Measurements from ENCODE around the gene SEMA3C.

Gene SEMA3C

DNA sequence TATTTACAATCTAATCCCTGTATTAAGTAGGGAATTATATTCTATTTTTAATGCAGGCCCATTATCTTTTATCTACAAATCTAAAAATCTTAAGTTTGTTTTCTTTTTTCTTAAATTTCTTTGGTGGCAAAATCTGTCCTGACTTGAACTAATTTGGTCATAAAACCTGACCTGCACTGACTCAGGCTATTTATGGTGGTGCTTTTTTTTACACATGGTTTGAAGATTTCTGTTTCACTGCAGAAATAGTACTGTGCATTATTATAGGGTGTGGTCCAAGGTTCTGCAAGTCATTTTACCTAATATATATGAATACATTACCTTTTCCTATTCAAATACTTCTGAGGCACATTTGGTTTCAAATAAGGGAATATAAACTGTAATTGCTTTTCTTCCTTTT, 143.4 kb downstream of the SEMA3C start:
- DNase-seq = no peak

GRCh38 chr7:80774843-80775242, 144.0 kb downstream of the SEMA3C start:
- DNase-seq = no peak

DNA sequence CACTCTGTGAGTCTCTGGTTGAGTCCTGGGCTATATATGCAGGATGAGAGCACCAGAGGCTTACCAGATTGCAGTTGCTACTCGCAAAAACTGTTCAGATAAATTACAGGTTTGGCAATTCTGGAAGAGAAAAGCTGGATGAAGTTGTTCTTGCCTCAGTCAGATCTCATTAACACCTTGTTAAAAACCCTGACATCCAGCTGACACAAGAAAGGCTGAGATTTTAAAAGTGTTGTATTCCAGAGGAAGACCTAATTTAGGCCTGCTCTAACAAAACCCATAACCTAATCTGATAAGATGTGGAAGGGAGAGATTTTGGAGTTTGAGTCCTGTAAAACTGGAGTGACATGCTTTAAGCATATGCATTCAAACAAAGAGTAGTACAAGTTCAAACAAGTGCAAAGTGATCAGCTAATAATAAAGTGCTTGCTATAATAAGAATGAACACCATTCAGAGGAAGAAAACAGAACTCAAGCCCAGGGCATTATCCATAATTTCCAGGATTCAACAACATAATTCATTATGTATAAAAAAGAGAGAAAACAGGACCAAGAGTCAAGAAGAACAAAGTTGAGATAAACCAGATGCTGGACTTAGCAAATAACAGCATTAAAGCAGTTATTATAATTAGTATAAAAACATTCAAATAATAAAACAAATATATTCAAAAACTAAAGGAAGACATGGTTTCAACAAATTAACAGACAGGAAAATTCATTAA, 144.9 kb downstream of the SEMA3C start:
- DNase-seq = no peak

- no peak for DNase-seq
Measured at GRCh38 chr7:80772347-80772993, 146.4 kb downstream of the SEMA3C start.

DNA sequence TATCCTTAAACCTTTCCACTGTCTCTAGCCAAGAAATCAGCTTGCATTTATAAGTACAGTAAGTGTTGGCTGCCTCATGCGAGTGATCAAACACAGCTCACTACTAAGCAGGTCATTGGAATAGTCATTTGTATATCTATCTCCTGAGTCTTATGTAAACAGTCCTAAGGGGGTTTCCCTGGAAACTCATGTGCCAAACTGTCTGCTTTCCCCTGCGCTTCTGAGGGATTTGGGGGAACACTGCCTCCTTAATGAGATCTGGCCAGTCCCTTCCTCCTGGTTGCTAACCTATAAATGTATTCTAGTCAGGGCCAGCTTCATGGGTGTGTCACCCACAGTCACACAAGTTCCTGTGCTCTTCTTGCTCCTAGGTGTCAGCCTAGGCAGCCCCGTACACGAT, 147.3 kb downstream of the SEMA3C start:
- DNase-seq = no peak

GRCh38 chr7:80770675-80771081, 148.2 kb downstream of the SEMA3C start:
- DNase-seq = no peak

DNA sequence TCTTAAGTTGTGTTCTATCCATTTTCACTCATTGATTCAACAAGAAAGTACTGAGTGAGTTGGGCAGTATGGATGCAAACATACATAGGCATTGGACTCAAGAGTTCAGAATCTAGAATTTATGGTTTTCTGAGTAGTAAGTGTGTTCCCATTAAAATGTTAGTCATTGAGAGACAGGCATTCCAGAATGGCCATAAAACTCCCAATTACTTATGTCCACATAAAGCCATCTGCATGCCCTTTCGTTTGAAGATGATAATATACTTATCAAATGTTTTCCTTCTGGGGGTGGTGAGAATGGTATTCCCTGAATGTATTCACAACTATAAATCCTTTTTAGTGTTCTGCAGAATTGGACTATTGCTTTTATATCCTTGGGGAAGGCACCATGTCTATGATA, 148.8 kb downstream of the SEMA3C start:
- no peak for DNase-seq

DNA sequence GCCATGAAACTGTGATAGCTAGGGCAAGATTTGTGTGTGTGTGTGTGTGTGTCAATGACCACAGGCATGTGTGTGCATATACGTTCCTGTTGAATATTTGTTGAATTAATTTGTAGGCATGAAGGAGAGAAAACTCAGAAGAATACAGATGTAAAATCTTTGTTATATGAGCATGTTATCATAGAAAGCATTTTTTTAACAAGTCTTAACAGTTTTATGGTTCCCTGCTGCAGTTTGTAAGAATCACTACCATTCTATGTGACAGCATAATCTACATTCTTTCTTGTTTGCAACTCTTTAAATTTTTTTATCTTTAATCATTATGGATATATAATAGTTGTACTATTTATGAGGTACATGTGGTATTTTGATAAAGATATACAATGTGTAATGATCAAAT, 150.1 kb downstream of the SEMA3C start:
- DNase-seq = no peak

DNA sequence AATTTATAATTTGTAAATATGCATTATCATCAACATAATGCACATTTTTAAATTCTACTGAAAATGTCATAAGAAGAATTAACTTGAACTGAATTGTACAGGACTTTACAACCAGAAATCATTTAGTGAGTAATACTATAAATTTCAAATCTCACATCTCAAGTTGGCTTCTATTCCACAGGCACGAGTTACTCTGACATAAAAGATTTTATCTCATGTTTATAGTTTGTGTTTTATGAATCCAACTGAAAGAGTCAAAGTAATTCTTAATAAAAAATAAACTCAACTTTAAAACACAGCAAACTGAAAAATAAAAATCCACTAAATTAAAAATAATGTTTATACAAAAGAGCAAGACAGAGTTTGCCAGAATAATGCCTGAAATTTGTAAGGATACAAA, 151.2 kb downstream of the SEMA3C start:
- DNase-seq = no peak

- DNase-seq = no peak
Measured at GRCh38 chr7:80766724-80767123, 152.1 kb downstream of the SEMA3C start.

DNA sequence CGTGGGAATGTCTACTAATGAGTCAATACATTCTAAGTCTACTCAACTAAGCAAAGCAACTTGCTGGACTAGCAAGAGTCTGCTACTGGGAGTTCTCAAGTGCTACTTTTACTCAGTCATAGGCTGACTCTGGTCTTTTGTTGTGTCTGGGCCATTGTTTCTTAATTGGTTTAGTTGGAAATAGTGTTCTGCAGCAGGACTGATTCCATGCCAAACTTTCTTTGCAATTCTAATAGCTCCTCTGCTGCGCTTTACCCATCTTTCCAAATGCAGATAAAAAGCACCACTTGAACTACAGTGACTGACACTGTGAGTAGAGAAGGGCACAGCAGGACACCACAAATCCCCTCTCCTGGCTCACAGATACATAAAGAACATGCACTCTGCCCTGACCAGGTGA, 154.7 kb downstream of the SEMA3C start:
- DNase-seq = no peak

DNA sequence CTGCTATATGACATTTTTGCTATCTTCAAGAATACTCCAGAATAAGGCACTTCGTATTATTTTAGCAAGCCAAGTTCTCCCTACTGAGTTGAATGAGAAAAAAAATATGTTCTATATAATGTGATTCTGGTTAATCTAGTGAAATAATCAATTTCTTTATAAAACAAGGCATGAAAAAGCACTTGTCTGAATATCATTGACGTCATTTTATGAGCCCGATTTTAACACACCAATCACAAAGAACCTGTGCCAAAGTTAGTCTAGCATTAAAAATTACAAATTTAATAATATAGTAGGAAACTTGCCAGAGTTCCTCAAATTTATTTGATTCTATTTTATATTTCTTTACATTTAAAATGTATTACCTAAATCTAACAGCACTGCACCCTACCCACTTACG, 155.1 kb downstream of the SEMA3C start:
- DNase-seq = no peak

- no peak for DNase-seq
Measured at GRCh38 chr7:80763289-80763688, 155.6 kb downstream of the SEMA3C start.

DNA sequence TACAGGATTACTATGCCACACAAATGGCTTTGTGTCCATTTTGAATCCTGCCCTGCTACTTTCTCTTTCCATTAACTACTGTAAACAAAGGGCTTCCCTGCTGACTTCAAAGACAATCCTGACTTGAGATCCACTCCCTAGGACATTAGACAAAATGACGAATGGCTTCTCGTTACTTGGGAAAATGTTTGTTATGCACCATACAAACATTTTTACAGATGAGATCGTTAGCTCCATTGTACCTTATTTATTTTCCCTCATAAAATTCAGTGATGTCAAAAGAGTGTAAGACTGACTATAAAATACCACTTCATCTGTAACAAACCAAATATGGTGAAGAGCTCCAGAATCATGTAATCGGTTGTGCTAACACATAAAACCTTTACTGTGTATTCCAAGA, 158.6 kb downstream of the SEMA3C start:
- DNase-seq = no peak

- no peak for DNase-seq
Measured at GRCh38 chr7:80752954-80753690, 165.7 kb downstream of the SEMA3C start.

GRCh38 chr7:80749270-80749669, 169.6 kb downstream of the SEMA3C start:
- no peak for DNase-seq

DNA sequence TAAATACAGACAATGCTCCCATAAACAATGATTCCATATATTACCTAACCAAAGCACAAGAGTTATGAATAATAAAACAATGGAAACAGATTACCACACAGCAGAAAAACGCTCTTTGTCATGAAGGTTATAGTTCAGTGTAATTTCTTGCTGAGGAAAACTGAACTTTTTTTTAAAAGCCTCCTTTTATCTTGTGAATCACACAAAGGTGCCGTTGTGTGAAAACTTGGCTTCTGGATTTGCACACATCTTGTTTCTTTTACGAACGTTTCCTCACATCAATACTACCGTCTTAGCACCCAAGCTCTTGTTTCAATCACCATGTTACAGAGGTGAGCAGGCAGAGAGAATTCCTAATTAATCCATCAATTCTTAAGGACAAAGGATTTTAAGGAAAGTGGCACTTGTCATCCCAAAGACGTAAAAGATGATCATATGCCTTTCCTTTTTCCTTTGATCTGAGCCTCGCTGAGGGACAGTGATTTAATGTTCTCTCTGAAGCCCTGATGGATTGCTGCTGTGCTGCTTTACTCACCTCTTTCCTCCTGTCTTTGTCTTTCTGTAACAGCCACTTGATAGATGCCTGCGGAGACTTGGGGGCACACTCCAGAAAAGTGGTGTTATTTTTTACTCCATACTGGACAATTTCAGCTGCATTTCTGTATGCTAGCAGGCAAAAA, 170.3 kb downstream of the SEMA3C start:
- peak in 2 of 14 donors; percentile 7 to 19 for DNase-seq

GRCh38 chr7:80740778-80741545, 177.9 kb downstream of the SEMA3C start:
- DNase-seq = no peak

- DNase-seq = no peak
Measured at GRCh38 chr7:80736371-80737125, 182.3 kb downstream of the SEMA3C start.

DNA sequence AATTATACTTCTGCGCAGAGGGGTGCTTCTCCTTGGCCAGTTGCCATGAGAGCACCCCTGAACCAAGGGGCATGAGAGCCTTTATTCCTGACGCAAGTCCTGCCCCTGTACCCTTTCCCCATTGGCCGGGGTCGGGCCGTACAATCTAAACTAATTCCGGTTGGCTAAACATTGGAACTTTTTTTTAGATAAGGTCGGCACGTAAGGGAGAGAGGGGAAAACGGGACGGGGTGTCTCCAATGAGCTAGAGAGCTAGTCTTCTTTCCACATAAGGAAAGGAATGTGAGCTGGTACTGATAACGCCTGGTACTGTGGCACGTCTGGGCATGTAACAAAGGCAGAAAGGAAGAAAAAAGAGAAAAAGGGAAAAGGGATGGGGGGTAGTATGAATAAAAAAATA, 183.5 kb downstream of the SEMA3C start:
- no peak for DNase-seq

DNA sequence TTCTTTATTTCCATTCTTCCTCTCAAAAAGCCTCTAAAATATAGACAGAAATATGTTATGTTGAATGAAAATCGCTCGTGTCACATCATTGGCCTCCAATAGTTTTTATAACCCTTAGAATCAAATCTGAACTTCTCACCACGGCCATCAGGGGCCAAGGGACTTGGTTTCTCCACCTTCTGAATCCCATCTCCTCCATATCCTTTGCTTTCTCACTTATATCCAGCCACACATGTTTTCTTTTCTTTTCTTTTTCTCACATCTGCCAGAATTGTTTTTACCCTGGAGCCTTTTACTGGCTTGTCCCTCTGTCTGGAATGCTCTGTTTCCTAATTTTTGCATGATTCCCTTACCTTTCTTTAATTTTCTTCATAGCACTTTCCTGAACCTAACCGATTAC, 184.8 kb downstream of the SEMA3C start:
- no peak for DNase-seq
